Cardiac muscle cell (in vitro differentiated cells and primary cell): Measurements from ENCODE around the gene STARD10. TPM values are rescaled to one million over a fixed set of nuclear protein-coding genes. Genes with fewer than 3 reads are reported as not detected.

ENCODE experiments used
- DNase-seq, 2 donors: peaks; one replicate each; pipeline versions ENCODE4 v3.0.0 to v3.0.0-alpha.2; 2010 to 2017; ENCODE audit warnings: low read depth in 1 of 2, low spot score in 1 of 2
- H3K27ac ChIP-seq: fragments of 200-600 bp; sonication (generic); 2 replicates; pipeline ENCODE4 v1.5.1; 2016
- H3K27me3 ChIP-seq: fragments of 200-600 bp; sonication (generic); 2 replicates; pipeline ENCODE4 v1.6.0; 2016; ENCODE audit warnings: control low read depth
- H3K36me3 ChIP-seq: fragments of 200-600 bp; sonication (generic); 2 replicates; pipeline ENCODE4 v1.5.1; 2016; ENCODE audit warnings: control low read depth
- H3K4me1 ChIP-seq: fragments of 200-600 bp; sonication (generic); 2 replicates; pipeline ENCODE4 v1.8.1; 2017; ENCODE audit warnings: low read depth, mild to moderate bottlenecking, mixed run types
- H3K4me3 ChIP-seq: fragments of 200-600 bp; sonication (generic); 2 replicates; pipeline ENCODE4 v1.5.1; 2016; ENCODE audit warnings: mild to moderate bottlenecking
- H3K9me3 ChIP-seq: fragments of 200-600 bp; sonication (generic); 2 replicates; pipeline ENCODE4 v1.5.1; 2017; ENCODE audit warnings: low read depth, mild to moderate bottlenecking, control low read depth
- CTCF ChIP-seq: IDR thresholded peaks from 2 replicates; pipeline ENCODE4 v1.5.1; 2012; ENCODE audit warnings: low read depth, mild to moderate bottlenecking, low read length
- polyA plus RNA-seq: library from polyadenylated mRNA; unstranded; fragments of >200 nt; fragmentation: Nextera tagmentation; extraction: Ambion mirVana; gene quantifications from 2 replicates; pipeline ENCODE4 v1.2.1, GENCODE V29; 2016
- total RNA-seq: library from RNA; depleted of rRNA; stranded (reverse); fragments of >200 nt; gene quantifications from 2 replicates; pipeline ENCODE4 v1.2.3, GENCODE V29; 2016

STARD10 gene
- total and polyA plus RNA-seq, 2 experiments from 2014 or later, result 91.4 to 101 TPM

GRCh38 chr11:72741849-72742512, 51.9 kb downstream of the STARD10 start:
- TF ChIP-seq CTCF, result no peak
- Histone ChIP-seq H3K4me3 (no peak overlapping the region), H3K4me1 (peaks cover 70% of the 10 kb centered on the region), H3K27me3 (no peaks in the 10 kb centered on the region), H3K27ac (peak overlapping the region; percentile 88), H3K36me3 (no peaks in the 10 kb centered on the region), H3K9me3 (no peaks in the 10 kb centered on the region)
- no peak for DNase-seq

- Histone ChIP-seq H3K9me3 (no peaks in the 10 kb centered on the region), H3K27ac (peak overlapping the region; percentile 88), H3K27me3 (no peaks in the 10 kb centered on the region), H3K36me3 (no peaks in the 10 kb centered on the region), H3K4me3 (no peak overlapping the region), H3K4me1 (peaks cover 72% of the 10 kb centered on the region)
- no peak for DNase-seq
- no peak for TF ChIP-seq CTCF
These were observed 52.4 kb downstream of the STARD10 start for GRCh38 chr11:72741429-72741833.

- Histone ChIP-seq H3K27me3 (no peaks in the 10 kb centered on the region), H3K4me1 (peaks cover 72% of the 10 kb centered on the region), H3K4me3 (no peak overlapping the region), H3K27ac (peak overlapping the region; percentile 88), H3K9me3 (no peaks in the 10 kb centered on the region), H3K36me3 (no peaks in the 10 kb centered on the region)
- DNase-seq, result no peak
- TF ChIP-seq CTCF, result no peak
These were observed 53.1 kb downstream of the STARD10 start for GRCh38 chr11:72740562-72741428.

- no peak for TF ChIP-seq CTCF
- no peak for DNase-seq
- Histone ChIP-seq H3K27me3 (no peaks in the 10 kb centered on the region), H3K9me3 (no peaks in the 10 kb centered on the region), H3K4me1 (peaks cover 71% of the 10 kb centered on the region), H3K36me3 (no peaks in the 10 kb centered on the region), H3K4me3 (no peak overlapping the region), H3K27ac (peak overlapping the region; percentile 88)
These were observed 53.8 kb downstream of the STARD10 start for GRCh38 chr11:72740060-72740424.

GRCh38 chr11:72739240-72740059, 54.4 kb downstream of the STARD10 start:
- Histone ChIP-seq H3K4me3 (no peak overlapping the region), H3K9me3 (no peaks in the 10 kb centered on the region), H3K27me3 (no peaks in the 10 kb centered on the region), H3K4me1 (peaks cover 77% of the 10 kb centered on the region), H3K27ac (peak overlapping the region; percentile 94), H3K36me3 (no peaks in the 10 kb centered on the region)
- DNase-seq, result no peak
- no peak for TF ChIP-seq CTCF
